C1 segment of cervical spinal cord (tissue), 14 donors: Measurements from ENCODE around the gene MYOG.

Experiments used
- DNase-seq, 14 donors: peaks; one replicate each; lab custom pipeline; 2025; lab: John Stamatoyannopoulos, UW

The MYOG gene

DNA sequence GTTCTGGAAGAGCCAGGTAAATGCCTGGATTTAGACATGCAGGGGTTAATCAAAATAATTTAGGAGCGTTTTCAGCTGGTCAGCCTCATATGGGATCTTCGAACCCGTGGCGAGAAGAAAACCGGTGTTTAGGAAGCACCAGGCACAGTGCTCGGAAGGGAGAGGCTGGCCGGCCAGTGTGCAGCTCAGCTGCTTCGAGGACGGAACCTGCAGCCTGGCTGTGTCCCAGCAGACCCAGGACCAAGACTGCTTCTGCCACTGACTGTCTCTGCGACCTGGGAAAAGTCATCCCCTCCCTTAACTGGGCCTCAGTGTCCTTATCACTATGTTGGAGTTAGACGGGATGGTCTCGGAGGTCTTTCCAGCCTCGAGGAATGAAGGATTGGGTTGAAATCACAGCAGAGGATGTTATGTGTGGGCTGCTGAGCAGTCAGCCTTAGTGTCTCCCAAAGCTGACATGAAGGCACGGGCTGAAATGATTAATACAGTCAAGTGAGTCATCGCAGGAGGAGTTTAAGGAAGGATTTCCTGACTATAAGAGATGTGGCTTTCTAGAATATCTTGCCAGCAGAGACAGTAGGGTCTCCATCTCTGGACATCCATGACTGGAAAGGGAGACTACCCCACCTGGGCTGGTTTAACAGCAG lies 38.7 kb downstream of the MYOG start:
- peak in 1 of 14 donors; percentile 48 for DNase-seq

DNA sequence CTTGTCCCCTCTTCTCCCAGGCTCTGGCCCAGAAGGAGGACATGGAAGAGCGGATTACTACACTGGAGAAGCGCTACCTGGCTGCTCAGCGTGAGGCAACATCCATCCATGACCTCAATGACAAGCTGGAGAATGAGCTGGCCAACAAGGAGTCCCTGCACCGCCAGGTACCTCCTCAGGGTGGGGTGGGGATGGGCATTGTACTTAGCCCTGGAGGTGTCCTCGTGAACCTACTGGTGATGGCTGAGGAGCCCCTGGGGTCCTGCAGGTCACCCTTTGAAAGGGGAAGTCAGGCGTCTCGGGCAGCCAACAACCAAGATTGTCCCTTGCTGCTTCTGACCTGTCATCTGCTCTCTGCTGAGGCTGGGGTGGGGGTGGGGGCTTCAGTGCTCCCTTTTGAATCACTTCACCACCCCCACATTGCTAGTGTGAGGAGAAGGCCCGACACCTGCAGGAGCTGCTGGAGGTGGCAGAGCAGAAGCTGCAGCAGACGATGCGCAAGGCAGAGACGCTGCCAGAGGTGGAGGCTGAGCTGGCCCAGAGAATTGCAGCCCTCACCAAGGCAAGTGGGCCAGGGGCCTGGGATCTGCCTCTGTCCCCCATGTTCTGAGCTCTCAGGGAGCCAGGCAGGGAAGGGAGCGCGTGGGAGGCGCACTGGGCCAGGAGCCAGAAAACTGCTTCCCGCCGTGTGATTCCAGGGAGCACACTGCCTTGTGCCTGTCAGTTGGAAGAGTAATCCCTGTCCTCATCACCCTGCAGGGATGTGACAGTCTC lies 39.8 kb downstream of the MYOG start:
- peak in 1 of 14 donors; percentile 66 for DNase-seq

GRCh38 chr1:203045336-203045735 lies 40.5 kb downstream of the MYOG start:
- DNase-seq = peak in 1 of 14 donors; percentile 27

- no peak for DNase-seq
These were observed 41.1 kb downstream of the MYOG start for GRCh38 chr1:203044546-203045250.

- no peak for DNase-seq
These were observed 41.8 kb downstream of the MYOG start for GRCh38 chr1:203043830-203044545.

GRCh38 chr1:203041351-203041932 lies 44.4 kb downstream of the MYOG start:
- DNase-seq = no peak

DNA sequence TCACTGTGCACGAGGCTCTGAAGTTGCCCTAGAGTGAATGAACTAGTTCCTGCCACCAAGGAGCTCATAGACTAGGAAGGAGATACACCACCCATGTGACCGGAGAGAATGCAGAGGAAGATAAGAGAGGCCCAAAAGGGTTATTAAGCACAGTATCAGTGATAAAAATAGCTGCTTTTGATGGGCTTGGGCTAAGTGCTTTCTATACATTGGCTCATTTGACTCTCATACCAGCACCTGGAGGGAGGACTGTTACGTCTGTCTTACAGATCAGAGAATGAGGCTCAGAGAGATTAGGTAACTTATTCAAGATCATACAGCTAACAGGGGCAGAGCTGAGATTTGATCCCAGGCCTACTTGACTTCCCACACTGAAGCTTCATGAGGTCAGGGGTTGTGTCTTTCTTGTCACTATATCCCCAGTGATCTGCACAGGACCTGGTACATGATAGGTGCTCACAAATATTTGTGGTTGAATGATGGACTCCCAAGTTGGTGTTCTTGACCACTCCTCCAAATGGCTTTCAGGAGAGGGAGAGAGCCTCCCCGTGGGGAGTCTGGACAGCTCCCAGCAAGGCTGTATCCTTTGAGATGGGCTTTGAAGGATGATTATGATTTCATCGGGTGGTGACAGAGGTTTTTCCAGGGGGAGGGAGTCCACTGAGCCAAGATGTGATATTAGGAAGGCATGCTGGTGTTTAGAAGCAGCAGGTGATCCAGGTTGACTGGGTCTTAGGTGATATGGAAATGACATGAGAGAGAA lies 45.1 kb downstream of the MYOG start:
- DNase-seq = no peak

DNA sequence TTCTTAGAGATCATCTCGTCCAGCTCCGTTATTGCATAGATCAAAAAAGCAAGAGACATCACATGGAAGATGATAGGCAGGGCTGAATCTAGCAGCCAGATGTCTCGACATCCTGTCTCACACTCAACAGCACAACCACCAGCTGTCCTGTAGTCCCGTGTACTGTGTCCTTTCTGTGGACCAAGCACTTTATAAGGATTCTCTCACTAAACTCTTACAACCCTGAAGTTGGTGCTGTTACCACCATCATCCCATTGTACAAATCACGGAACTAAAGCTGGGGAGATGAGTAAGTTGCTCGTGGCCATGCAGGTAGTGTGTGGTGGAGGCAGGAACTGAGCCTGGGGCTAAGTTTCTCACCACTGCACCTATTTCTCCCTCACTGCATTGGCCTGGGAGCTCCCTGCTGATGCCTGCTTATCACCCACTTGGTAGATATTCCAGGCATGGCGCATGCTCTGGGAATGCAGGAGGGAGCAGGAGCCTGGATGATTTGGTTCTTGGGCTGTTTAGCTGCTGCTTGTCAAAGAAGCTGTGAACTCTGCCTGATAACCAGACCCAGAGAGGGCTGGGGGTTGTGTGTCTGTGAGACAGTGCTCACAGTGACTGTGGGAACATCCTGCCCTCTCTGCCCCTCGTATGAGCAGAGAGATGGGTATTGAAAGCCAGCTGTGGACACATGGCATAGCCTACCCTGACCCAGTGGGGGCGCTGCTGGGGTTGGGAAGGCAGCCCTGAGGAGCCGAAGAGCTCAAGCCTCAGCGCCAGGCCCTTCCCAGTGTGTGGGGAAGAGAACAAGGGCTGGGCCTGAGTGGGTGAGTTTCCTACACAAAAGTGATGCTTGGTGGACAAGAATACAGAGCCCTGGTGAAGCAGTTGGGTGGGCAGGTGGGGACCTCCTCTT lies 46.0 kb downstream of the MYOG start:
- no peak for DNase-seq

DNA sequence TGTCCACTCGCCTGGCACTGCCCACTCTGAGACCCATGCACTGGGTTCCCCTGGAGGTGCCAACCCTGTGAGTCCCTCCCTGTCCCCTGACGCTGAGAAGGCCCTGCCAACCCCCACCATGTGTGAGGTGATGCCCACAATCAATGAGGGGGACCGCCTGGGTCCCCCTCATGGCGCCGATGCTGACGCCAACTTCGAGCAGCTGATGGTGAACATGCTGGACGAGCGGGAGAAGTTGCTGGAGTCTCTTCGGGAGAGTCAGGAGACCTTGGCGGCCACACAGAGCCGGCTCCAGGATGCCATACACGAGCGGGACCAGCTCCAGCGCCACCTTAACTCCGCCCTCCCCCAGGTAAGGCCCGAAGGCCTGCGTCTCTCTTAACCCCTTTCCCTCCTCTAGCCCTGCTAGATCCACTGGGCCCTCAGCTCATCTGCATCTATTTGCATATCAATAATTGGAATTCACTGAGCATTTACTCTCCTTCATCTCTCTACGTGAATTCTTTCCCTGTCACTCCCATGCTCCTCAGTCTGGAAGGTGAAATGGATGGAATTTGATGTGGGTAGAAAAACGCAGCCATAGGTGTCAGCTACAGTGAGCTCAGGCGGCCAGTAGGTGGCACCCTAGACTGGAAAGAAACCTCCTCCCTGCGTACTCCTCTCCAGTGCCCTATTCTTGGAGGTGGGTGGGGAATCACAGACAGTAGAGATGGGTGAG lies 46.8 kb downstream of the MYOG start:
- peak in 12 of 14 donors; percentile 19 to 76 (median 50) for DNase-seq

GRCh38 chr1:203038217-203038741 lies 47.5 kb downstream of the MYOG start:
- DNase-seq = peak in 9 of 14 donors; percentile 41 to 75 (median 61)

DNA sequence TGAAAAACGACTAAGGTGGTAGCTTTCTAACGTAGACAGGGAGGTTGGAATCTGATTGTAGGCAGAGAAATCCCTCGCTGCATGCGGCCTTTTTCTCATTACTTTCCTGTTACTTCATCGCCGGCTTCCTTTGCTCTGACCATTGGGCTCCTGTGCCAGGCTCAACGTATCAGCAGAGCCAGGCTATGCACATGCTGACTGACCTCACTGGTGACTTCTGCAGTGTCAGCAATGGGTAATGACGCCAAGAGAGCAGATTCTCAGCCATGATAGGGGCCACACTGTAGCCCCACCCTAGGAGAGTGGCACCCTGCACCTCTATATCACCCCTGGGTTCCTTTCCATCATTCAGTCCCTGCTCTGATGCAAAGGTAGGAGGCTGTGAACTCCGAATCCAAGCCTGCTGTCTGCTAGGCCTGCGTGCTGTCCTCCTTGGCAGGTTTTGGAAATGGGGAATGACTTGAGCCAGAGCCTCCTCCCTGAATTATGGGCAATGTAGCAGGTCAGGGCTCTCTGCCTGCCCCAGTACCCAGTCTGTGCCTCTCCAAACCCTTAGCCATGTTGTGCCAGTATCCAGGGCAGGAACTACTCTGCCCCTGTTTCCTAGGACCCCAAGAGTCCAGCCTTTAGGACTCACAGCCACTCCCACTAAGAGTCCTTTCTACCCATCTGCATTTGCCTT lies 48.2 kb downstream of the MYOG start:
- peak in 1 of 14 donors; percentile 39 for DNase-seq

GRCh38 chr1:203036537-203036936 lies 49.3 kb downstream of the MYOG start:
- DNase-seq = no peak

GRCh38 chr1:203036135-203036534 lies 49.7 kb downstream of the MYOG start:
- no peak for DNase-seq

DNA sequence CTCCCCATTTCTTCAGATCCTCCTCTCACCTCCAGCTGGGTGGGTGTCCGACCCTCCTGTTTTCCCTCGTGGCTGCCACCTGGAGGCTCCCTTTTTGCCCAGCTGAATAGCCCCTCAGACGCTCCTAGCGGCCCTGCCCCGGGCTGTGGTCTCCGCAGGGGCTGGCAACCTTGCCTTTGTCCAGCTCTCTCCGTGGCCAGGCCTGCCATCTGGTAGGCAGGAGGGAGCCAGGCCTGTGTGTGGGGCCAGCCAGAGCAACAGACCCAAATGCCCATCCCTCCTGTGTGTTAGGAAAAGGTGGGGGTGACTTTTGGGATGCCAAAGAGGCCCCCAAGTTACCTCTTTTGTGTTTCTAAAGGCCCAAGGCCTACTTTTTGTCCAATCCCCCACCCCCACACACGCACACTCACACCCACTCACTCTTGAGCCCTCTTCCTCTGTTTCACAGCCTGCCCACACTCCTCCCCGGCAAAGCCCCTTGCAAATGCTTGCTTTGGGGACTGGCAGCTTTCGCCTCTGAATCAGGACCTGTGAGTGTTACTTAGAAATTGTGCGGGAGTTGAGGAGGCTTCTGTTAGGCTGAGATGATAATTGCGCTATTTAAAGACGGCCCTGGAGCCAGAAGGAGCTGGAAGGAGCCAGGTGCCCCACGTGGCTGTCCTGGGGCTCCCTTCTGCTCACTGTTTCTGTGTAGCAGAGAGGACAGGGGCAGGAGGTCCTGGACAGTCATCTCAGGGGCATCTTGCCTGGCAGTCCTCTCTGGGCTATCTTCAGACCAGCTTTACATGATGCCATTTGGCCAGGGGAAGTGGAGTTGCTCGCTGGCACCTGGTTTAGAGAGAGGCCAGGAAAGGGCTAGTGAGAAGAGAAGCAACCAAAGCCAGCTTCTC lies 50.5 kb downstream of the MYOG start:
- peak in 3 of 14 donors; percentile 29 to 99 (median 40) for DNase-seq

DNA sequence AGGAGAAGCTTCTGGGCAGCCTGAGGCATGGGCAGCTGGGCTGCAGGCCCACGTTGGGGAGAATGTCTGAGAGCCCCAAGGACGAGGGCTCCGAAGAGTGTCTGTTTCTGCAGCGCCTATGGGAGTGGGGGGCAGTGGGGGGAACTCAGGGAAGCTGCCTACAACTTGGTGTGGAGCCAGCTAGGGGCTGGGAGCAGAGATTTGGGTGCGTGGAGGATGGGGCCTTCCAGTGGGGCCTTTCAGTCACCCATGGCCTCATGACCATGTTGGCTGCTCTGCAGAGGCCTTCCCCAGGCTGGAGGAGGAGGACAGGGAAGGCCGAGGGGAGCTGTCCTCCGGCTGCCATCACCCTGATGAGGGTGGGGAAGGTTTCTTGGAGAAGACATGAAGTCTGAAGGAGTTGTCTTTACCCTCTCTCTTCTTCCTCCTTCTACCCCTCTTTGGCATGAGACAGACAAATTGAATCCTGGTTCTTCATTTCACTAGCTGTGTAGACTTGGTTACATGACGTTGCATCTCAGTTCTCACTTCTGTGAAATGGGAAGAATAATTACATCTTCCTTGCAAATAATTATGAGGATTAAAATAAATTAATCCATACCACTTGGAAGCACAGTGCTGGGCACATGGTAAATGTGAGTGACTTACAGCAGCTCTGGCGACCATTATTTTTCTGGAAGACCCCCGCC lies 51.2 kb downstream of the MYOG start:
- DNase-seq = no peak

DNA sequence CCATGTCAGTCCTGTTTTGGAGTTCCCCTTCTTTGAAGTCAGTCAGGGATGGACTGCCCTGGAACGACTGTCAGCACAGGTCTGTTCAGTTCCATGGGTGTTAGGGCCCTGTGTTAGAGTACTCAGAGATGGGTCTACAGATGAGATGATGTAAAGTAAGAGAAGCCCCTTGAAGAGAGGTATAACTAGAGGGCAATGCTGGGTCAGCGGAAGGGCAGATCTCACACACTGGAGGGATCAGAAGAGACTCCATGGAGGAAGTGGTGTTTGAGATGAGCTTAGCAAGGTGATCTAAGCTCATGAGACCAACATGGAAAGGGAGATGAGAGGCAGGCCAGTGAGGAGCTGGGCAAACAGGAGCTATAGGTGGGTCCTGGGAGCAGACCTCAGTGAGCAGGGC lies 51.9 kb downstream of the MYOG start:
- DNase-seq = no peak
